HEK293 (cell line): ENCODE data around the gene DNAJC17.

Source experiments
- ATF2 ChIP-seq: fragments of 450-650 bp; formaldehyde crosslinking; IDR thresholded peaks from 2 replicates; pipeline ENCODE4 v1.5.1; 2016; ENCODE audit warnings: missing biosample characterization, missing genetic modification characterization, low read depth
- BCL11A ChIP-seq: fragments of 450-650 bp; formaldehyde crosslinking; IDR thresholded peaks from 2 replicates; pipeline ENCODE4 v1.5.1; 2016; ENCODE audit warnings: low read depth, missing biosample characterization, missing genetic modification characterization
- MYNN ChIP-seq: fragments of 450-650 bp; formaldehyde crosslinking; IDR thresholded peaks from 2 replicates; pipeline ENCODE4 v1.5.1; 2016; ENCODE audit warnings: missing biosample characterization, missing genetic modification characterization, borderline replicate concordance
- MZF1 ChIP-seq: fragments of 450-650 bp; formaldehyde crosslinking; IDR thresholded peaks from 2 replicates; pipeline ENCODE4 v1.5.1; 2017; ENCODE audit warnings: missing biosample characterization, missing genetic modification characterization, borderline replicate concordance
- RBAK ChIP-seq: fragments of 450-650 bp; formaldehyde crosslinking; IDR thresholded peaks from 2 replicates; pipeline ENCODE4 v1.5.1; 2016; ENCODE audit warnings: missing biosample characterization, missing genetic modification characterization
- SCRT1 ChIP-seq: fragments of 450-650 bp; formaldehyde crosslinking; IDR thresholded peaks from 2 replicates; pipeline ENCODE4 v1.5.1; 2016; ENCODE audit warnings: missing biosample characterization, missing genetic modification characterization, borderline replicate concordance
- ZBTB48 ChIP-seq: fragments of 450-650 bp; formaldehyde crosslinking; IDR thresholded peaks from 2 replicates; pipeline ENCODE4 v1.5.1; 2016; ENCODE audit warnings: missing biosample characterization, missing genetic modification characterization
- ZBTB7A ChIP-seq: fragments of 450-650 bp; formaldehyde crosslinking; IDR thresholded peaks from 2 replicates; pipeline ENCODE4 v1.5.1; 2016; ENCODE audit warnings: low read depth, missing biosample characterization, missing genetic modification characterization
- ZNF132 ChIP-seq: fragments of 450-650 bp; formaldehyde crosslinking; IDR thresholded peaks from 2 replicates; pipeline ENCODE4 v1.5.1; 2017; ENCODE audit warnings: missing biosample characterization, missing genetic modification characterization, borderline replicate concordance
- ZNF16 ChIP-seq: fragments of 450-650 bp; formaldehyde crosslinking; IDR thresholded peaks from 2 replicates; pipeline ENCODE4 v1.5.1; 2016; ENCODE audit warnings: low read depth, missing biosample characterization, missing genetic modification characterization
- ZNF175 ChIP-seq: fragments of 450-650 bp; formaldehyde crosslinking; IDR thresholded peaks from 2 replicates; pipeline ENCODE4 v1.5.1; 2016; ENCODE audit warnings: missing biosample characterization, missing genetic modification characterization
- ZNF211 ChIP-seq: fragments of 450-650 bp; formaldehyde crosslinking; IDR thresholded peaks from 2 replicates; pipeline ENCODE4 v1.5.1; 2016; ENCODE audit warnings: low read depth, missing biosample characterization, missing genetic modification characterization
- ZNF292 ChIP-seq: fragments of 450-650 bp; formaldehyde crosslinking; IDR thresholded peaks from 2 replicates; pipeline ENCODE4 v1.5.1; 2016; ENCODE audit warnings: low read depth, missing biosample characterization, missing genetic modification characterization, borderline replicate concordance
- ZNF341 ChIP-seq: fragments of 450-650 bp; formaldehyde crosslinking; IDR thresholded peaks from 2 replicates; pipeline ENCODE4; 2016; ENCODE audit warnings: low read depth, missing biosample characterization, missing genetic modification characterization
- ZNF521 ChIP-seq: fragments of 450-650 bp; formaldehyde crosslinking; IDR thresholded peaks from 2 replicates; pipeline ENCODE4 v1.5.1; 2017; ENCODE audit warnings: missing biosample characterization, mild to moderate bottlenecking, missing genetic modification characterization
- ZNF555 ChIP-seq: fragments of 450-650 bp; formaldehyde crosslinking; conservative IDR thresholded peaks from 2 replicates; pipeline ENCODE4 v1.5.1; 2017; ENCODE audit warnings: missing biosample characterization, mild to moderate bottlenecking, missing genetic modification characterization, inconsistent platforms
- ZNF664 ChIP-seq: fragments of 450-650 bp; formaldehyde crosslinking; IDR thresholded peaks from 2 replicates; pipeline ENCODE4 v1.5.1; 2016; ENCODE audit warnings: missing biosample characterization, missing genetic modification characterization
- TF ChIP-seq, protein P1 (sequence below): fragments of 450-650 bp; formaldehyde crosslinking; conservative IDR thresholded peaks from 2 replicates; pipeline ENCODE4 v1.5.1; 2016; ENCODE audit warnings: low read depth, missing biosample characterization, missing genetic modification characterization
- TF ChIP-seq, protein P2 (sequence below): fragments of 450-650 bp; formaldehyde crosslinking; IDR thresholded peaks from 2 replicates; pipeline ENCODE4 v1.5.1; 2016; ENCODE audit warnings: missing biosample characterization, missing genetic modification characterization
- TF ChIP-seq, protein P3 (sequence below): fragments of 450-650 bp; formaldehyde crosslinking; IDR thresholded peaks from 2 replicates; pipeline ENCODE4 v1.5.1; 2016; ENCODE audit warnings: missing biosample characterization, missing genetic modification characterization
- TF ChIP-seq, protein P4 (sequence below): fragments of 450-650 bp; IDR thresholded peaks from 2 replicates; pipeline ENCODE4 v1.5.1; 2018; ENCODE audit warnings: missing biosample characterization, mild to moderate bottlenecking, missing genetic modification characterization
- TF ChIP-seq, protein P5 (sequence below): fragments of 450-650 bp; formaldehyde crosslinking; IDR thresholded peaks from 2 replicates; pipeline ENCODE4 v1.5.1; 2017; ENCODE audit warnings: missing biosample characterization, missing genetic modification characterization
- TF ChIP-seq, protein P6 (sequence below): fragments of 450-650 bp; formaldehyde crosslinking; IDR thresholded peaks from 2 replicates; pipeline ENCODE4 v1.5.1; 2016; ENCODE audit warnings: missing biosample characterization, missing genetic modification characterization

DNAJC17 gene

DNA sequence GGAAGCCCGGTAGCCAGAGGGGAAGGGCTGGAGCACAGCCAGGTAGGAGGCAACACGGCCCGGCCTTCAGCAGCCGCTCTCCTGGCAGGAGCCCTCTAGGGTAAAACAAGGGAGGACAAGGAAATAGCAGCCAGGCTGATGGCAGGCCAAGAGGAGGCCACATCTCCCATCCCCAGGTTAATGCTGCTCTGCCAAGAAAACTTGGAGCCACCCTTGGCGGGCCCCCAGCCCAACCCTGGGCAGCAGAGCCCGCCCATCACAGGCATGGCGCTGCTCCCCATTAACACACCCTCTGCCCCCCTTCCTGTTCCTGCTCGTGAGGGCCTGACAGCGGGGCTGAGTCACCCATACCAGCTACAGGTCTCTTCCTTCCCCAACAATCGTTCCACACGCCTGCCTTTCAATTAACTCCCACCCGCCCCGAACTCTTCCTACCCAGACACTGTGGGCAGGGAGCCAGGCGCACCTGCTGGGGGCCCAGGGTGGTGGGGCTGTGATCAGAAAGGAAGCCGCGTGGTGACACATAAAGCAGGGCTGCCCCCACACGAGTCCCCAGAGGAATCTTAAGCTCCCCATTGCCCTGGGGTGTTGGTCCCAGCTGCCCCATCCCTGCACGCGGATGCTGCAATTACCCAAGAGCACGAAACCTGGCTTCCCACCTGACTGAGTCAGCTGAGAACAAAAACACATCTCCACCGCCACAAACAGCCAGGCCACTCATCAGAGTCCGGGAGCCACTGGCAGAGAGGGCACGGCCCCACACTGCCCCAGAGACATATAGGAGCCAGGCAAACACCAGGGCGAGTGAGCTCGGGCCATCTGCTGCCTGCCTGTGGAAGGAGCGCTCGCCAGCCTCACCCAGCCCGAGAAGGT lies 37.8 kb downstream of the DNAJC17 start, which contains the start of gene C15orf62 (continued):
- TF ChIP-seq, protein P1, sequence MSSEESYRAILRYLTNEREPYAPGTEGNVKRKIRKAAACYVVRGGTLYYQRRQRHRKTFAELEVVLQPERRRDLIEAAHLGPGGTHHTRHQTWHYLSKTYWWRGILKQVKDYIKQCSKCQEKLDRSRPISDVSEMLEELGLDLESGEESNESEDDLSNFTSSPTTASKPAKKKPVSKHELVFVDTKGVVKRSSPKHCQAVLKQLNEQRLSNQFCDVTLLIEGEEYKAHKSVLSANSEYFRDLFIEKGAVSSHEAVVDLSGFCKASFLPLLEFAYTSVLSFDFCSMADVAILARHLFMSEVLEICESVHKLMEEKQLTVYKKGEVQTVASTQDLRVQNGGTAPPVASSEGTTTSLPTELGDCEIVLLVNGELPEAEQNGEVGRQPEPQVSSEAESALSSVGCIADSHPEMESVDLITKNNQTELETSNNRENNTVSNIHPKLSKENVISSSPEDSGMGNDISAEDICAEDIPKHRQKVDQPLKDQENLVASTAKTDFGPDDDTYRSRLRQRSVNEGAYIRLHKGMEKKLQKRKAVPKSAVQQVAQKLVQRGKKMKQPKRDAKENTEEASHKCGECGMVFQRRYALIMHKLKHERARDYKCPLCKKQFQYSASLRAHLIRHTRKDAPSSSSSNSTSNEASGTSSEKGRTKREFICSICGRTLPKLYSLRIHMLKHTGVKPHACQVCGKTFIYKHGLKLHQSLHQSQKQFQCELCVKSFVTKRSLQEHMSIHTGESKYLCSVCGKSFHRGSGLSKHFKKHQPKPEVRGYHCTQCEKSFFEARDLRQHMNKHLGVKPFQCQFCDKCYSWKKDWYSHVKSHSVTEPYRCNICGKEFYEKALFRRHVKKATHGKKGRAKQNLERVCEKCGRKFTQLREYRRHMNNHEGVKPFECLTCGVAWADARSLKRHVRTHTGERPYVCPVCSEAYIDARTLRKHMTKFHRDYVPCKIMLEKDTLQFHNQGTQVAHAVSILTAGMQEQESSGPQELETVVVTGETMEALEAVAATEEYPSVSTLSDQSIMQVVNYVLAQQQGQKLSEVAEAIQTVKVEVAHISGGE (tag by site-specific recombination), result no peak
- TF ChIP-seq ZNF16 (tag by site-specific recombination) (peak; percentile 67), ZNF555 (tag by site-specific recombination) (no peak), ZNF211 (no peak), ZNF521 (tag by site-specific recombination) (no peak), RBAK (tag by site-specific recombination) (no peak), MYNN (no peak), ZBTB7A (tag by site-specific recombination) (no peak), ZNF132 (tag by site-specific recombination) (no peak), ZNF292 (tag by site-specific recombination) (no peak), SCRT1 (peak; percentile 89), BCL11A (tag by site-specific recombination) (no peak; the same call in 1 of the 2 replicates), ZBTB48 (no peak), ZNF341 (tag by site-specific recombination) (peak; percentile 24; the same call in 1 of the 2 replicates), MZF1 (tag by site-specific recombination) (no peak; the same call in 1 of the 2 replicates), ZNF664 (tag by site-specific recombination) (no peak), ATF2 (tag by site-specific recombination) (no peak), ZNF175 (tag by site-specific recombination) (no peak)
- TF ChIP-seq, protein P2, sequence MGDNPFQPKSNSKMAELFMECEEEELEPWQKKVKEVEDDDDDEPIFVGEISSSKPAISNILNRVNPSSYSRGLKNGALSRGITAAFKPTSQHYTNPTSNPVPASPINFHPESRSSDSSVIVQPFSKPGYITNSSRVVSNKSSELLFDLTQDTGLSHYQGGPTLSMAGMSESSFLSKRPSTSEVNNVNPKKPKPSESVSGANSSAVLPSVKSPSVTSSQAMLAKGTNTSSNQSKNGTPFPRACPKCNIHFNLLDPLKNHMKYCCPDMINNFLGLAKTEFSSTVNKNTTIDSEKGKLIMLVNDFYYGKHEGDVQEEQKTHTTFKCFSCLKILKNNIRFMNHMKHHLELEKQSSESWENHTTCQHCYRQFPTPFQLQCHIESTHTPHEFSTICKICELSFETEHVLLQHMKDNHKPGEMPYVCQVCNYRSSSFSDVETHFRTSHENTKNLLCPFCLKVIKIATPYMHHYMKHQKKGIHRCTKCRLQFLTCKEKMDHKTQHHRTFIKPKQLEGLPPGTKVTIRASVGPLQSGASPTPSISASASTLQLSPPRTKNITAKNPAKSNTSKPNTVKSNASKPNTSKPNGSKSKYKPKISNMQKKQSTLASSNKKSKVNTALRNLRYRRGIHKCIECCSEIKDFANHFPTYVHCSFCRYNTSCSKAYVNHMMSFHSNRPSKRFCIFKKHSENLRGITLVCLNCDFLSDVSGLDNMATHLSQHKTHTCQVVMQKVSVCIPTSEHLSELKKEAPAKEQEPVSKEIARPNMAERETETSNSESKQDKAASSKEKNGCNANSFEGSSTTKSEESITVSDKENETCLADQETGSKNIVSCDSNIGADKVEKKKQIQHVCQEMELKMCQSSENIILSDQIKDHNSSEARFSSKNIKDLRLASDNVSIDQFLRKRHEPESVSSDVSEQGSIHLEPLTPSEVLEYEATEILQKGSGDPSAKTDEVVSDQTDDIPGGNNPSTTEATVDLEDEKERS (tag by site-specific recombination), result no peak
- TF ChIP-seq, protein P3, sequence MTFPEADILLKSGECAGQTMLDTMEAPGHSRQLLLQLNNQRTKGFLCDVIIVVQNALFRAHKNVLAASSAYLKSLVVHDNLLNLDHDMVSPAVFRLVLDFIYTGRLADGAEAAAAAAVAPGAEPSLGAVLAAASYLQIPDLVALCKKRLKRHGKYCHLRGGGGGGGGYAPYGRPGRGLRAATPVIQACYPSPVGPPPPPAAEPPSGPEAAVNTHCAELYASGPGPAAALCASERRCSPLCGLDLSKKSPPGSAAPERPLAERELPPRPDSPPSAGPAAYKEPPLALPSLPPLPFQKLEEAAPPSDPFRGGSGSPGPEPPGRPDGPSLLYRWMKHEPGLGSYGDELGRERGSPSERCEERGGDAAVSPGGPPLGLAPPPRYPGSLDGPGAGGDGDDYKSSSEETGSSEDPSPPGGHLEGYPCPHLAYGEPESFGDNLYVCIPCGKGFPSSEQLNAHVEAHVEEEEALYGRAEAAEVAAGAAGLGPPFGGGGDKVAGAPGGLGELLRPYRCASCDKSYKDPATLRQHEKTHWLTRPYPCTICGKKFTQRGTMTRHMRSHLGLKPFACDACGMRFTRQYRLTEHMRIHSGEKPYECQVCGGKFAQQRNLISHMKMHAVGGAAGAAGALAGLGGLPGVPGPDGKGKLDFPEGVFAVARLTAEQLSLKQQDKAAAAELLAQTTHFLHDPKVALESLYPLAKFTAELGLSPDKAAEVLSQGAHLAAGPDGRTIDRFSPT (tag by site-specific recombination), result no peak
- TF ChIP-seq, protein P4, sequence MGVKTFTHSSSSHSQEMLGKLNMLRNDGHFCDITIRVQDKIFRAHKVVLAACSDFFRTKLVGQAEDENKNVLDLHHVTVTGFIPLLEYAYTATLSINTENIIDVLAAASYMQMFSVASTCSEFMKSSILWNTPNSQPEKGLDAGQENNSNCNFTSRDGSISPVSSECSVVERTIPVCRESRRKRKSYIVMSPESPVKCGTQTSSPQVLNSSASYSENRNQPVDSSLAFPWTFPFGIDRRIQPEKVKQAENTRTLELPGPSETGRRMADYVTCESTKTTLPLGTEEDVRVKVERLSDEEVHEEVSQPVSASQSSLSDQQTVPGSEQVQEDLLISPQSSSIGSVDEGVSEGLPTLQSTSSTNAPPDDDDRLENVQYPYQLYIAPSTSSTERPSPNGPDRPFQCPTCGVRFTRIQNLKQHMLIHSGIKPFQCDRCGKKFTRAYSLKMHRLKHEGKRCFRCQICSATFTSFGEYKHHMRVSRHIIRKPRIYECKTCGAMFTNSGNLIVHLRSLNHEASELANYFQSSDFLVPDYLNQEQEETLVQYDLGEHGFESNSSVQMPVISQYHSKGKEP (tag by site-specific recombination), result no peak
- TF ChIP-seq, protein P5, sequence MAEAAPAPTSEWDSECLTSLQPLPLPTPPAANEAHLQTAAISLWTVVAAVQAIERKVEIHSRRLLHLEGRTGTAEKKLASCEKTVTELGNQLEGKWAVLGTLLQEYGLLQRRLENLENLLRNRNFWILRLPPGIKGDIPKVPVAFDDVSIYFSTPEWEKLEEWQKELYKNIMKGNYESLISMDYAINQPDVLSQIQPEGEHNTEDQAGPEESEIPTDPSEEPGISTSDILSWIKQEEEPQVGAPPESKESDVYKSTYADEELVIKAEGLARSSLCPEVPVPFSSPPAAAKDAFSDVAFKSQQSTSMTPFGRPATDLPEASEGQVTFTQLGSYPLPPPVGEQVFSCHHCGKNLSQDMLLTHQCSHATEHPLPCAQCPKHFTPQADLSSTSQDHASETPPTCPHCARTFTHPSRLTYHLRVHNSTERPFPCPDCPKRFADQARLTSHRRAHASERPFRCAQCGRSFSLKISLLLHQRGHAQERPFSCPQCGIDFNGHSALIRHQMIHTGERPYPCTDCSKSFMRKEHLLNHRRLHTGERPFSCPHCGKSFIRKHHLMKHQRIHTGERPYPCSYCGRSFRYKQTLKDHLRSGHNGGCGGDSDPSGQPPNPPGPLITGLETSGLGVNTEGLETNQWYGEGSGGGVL (tag by site-specific recombination), result peak; percentile 88
- TF ChIP-seq, protein P6, sequence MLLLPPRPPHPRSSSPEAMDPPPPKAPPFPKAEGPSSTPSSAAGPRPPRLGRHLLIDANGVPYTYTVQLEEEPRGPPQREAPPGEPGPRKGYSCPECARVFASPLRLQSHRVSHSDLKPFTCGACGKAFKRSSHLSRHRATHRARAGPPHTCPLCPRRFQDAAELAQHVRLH (tag by site-specific recombination), result no peak
